Measurements from ENCODE around the gene CLIC5. TPM values are rescaled to one million over a fixed set of nuclear protein-coding genes. Genes with fewer than 3 reads are reported as not detected.
A peak's percentile ranks its signal among the peaks of the same experiment; 100 is the strongest.

CLIC5 gene
- total RNA-seq, 1 experiment from 2014 or later = not detected

GRCh38 chr6:46050845-46051405 lies 35.3 kb upstream of the CLIC5 start:
- H3K27me3 Mint-ChIP-seq (ENCODE audit: insufficient read depth, unreplicated experiment) = peaks cover 11% of the 10 kb centered on the region
- H3K27ac Mint-ChIP-seq (ENCODE audit: low read depth, unreplicated experiment) = no peak overlapping the region
- BruUV-seq (replicated peaks) = no TSS peak
- no peak overlapping the region for H3K4me3 Mint-ChIP-seq (ENCODE audit: unreplicated experiment)
- DNase-seq (ENCODE audit: unreplicated experiment) = no peak
- CTCF ChIA-PET = interaction anchor here (0.6 to 1.0 kb wide), 5 partner anchors 9 to 1394 kb away, joined by 3 read pairs; no protein-coding TSS in a partner anchor
- H3K9me3 Mint-ChIP-seq (ENCODE audit: unreplicated experiment) = no peaks in the 10 kb centered on the region
- no peaks in the 10 kb centered on the region for H3K36me3 Mint-ChIP-seq (ENCODE audit: insufficient read depth, unreplicated experiment)
- TF ChIP-seq CTCF (IDR thresholded peaks at IDR 0.05; ENCODE audit: unreplicated experiment) = no peak
- POLR2A ChIA-PET = no interaction called here
- intact Hi-C loops (cut with micrococcal nuclease) = no loop called here
- no peaks in the 10 kb centered on the region for H3K4me1 Mint-ChIP-seq (ENCODE audit: insufficient read depth, unreplicated experiment)

DNA sequence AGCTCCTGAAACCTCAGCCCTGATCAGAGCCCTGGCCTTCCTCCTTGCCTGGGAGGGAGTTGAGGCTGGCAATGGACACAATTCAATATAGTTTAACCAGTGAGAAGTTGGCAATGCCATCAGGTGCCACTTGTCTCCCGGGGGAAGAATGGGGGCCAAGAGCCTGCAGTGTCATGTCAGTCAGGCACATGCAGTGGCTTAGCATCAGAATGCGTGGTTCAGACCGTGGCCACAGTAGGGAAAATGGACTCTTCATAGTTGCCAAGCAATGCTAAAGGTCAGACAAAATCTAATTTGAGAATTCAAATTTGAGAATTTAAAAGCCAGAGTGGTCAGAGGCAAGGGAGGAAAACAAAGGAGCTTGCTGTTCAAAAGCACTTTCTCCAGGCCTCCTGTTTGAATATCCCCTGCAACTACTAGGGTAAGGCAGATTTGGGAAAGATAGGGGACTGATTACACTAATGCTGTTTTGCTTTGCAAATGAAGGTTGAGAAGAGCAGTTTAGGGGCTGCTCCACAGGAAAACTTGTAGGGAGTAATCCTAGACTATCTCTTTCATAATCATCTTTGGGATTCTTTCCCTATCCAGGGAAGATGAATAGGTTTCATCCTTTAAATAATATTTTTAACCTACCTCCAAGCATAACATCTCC lies 33.1 kb upstream of the CLIC5 start:
- Mint-ChIP-seq H3K4me3 (ENCODE audit: unreplicated experiment) (no peak overlapping the region), H3K36me3 (ENCODE audit: insufficient read depth, unreplicated experiment) (no peaks in the 10 kb centered on the region), H3K4me1 (ENCODE audit: insufficient read depth, unreplicated experiment) (peaks cover 6% of the 10 kb centered on the region), H3K27ac (ENCODE audit: low read depth, unreplicated experiment) (no peak overlapping the region), H3K27me3 (ENCODE audit: insufficient read depth, unreplicated experiment) (no peaks in the 10 kb centered on the region), H3K9me3 (ENCODE audit: unreplicated experiment) (no peaks in the 10 kb centered on the region)
- intact Hi-C loops (cut with micrococcal nuclease) = no loop called here
- no TSS peak for BruUV-seq (replicated peaks)
- ChIA-PET POLR2A (no interaction called here), CTCF (no interaction called here)
- no peak for DNase-seq (ENCODE audit: unreplicated experiment)
- no peak for TF ChIP-seq CTCF (IDR thresholded peaks at IDR 0.05; ENCODE audit: unreplicated experiment)

DNA sequence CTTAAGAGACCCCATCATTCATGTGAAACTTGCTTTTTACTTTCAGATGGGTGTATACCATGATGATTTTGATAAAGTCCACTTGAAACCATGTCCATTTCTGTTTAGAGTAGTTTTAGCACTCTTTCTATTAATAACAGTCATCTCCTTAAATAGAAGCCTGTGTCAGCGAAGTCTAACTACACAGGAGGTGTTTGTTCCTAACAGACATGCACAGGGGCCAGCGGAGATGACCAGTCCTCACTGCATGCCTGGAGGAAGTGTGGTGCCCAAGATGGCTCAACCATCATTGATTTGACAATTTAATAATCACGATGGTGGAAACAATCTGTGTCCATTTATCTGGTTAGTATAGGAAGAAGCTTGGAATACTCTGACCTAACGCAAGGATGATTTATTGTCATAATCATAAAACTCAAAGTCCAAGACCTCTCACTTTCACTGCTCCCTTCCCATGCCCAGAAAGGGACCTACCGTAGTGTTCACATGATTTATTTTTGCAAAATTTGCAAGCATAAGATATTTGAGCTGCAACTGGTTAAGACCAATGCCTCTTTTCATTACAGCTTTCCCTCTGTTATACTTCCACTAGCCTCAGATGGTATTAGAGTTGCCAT lies 31.0 kb upstream of the CLIC5 start:
- no TSS peak for BruUV-seq (replicated peaks)
- no peak overlapping the region for H3K4me3 Mint-ChIP-seq (ENCODE audit: unreplicated experiment)
- DNase-seq (ENCODE audit: unreplicated experiment) = no peak
- TF ChIP-seq CTCF (IDR thresholded peaks at IDR 0.05; ENCODE audit: unreplicated experiment) = no peak
- ChIA-PET POLR2A (no interaction called here), CTCF (interaction anchor here (0.5 to 1.8 kb wide), 3 partner anchors 9 to 306 kb away, joined by 3 to 7 read pairs (median 3); no protein-coding TSS in a partner anchor)
- no peak overlapping the region for H3K27ac Mint-ChIP-seq (ENCODE audit: low read depth, unreplicated experiment)
- H3K36me3 Mint-ChIP-seq (ENCODE audit: insufficient read depth, unreplicated experiment) = no peaks in the 10 kb centered on the region
- peaks cover 6% of the 10 kb centered on the region for H3K4me1 Mint-ChIP-seq (ENCODE audit: insufficient read depth, unreplicated experiment)
- no peaks in the 10 kb centered on the region for H3K9me3 Mint-ChIP-seq (ENCODE audit: unreplicated experiment)
- no peaks in the 10 kb centered on the region for H3K27me3 Mint-ChIP-seq (ENCODE audit: insufficient read depth, unreplicated experiment)
- intact Hi-C loops (cut with micrococcal nuclease) = no loop called here

GRCh38 chr6:46044881-46045617 lies 29.4 kb upstream of the CLIC5 start:
- no peak overlapping the region for H3K4me3 Mint-ChIP-seq (ENCODE audit: unreplicated experiment)
- POLR2A ChIA-PET = interaction anchor here (0.9 to 1.0 kb wide), 3 partner anchors 10 to 570 kb away, joined by 3 read pairs; no protein-coding TSS in a partner anchor

More at GRCh38 chr6:46044881-46045617, 29.4 kb upstream of the CLIC5 start:
- TF ChIP-seq CTCF (IDR thresholded peaks at IDR 0.05; ENCODE audit: unreplicated experiment) = no peak
- intact Hi-C loops (cut with micrococcal nuclease) = no loop called here
- no TSS peak for BruUV-seq (replicated peaks)
- CTCF ChIA-PET = interaction anchor here (0.6 to 0.9 kb wide), 4 partner anchors 50 to 366 kb away, joined by 3 to 6 read pairs (median 3); no protein-coding TSS in a partner anchor
- H3K4me1 Mint-ChIP-seq (ENCODE audit: insufficient read depth, unreplicated experiment) = peaks cover 6% of the 10 kb centered on the region
- H3K27ac Mint-ChIP-seq (ENCODE audit: low read depth, unreplicated experiment) = peak overlapping the region; percentile 51
- DNase-seq (ENCODE audit: unreplicated experiment) = peak; percentile 90
- no peaks in the 10 kb centered on the region for H3K36me3 Mint-ChIP-seq (ENCODE audit: insufficient read depth, unreplicated experiment)
- H3K9me3 Mint-ChIP-seq (ENCODE audit: unreplicated experiment) = no peaks in the 10 kb centered on the region
- no peaks in the 10 kb centered on the region for H3K27me3 Mint-ChIP-seq (ENCODE audit: insufficient read depth, unreplicated experiment)

Measured in MCF 10A (cell line).